CD4-positive, alpha-beta T cell treated with Interleukin-6 at 100 ng/mL for 8 hours (primary cell): Measurements from ENCODE around the gene PAGE2B.
"Not testable (repeated sequence)": the region's sequence is repeated elsewhere in the genome, so short reads cannot be mapped to it uniquely, and the experiment has no call there.

ENCODE experiments used
- DNase-seq: peaks from one replicate; pipeline ENCODE4 v3.0.0-alpha.2; 2020; ENCODE audit warnings: mixed read lengths, low spot score

Gene PAGE2B

GRCh38 chrX:55074851-55075467, at the start of gene PAGE2B:
Gene PAGE2B, plus strand, starts transcription at chrX:55075030. Its CDS starts 1,012 bp downstream, at chrX:55076042.
- DNase-seq, result no peak

GRCh38 chrX:55026143-55026542, 48.7 kb upstream of the PAGE2B start:
- DNase-seq, result no peak

- no peak for DNase-seq
These were observed 48.0 kb upstream of the PAGE2B start for GRCh38 chrX:55026840-55027239.

GRCh38 chrX:55028040-55028439, 46.8 kb upstream of the PAGE2B start:
- DNase-seq, result no peak

GRCh38 chrX:55028611-55029010, 46.2 kb upstream of the PAGE2B start:
- no peak for DNase-seq

- DNase-seq, result no peak
These were observed 45.5 kb upstream of the PAGE2B start for GRCh38 chrX:55029291-55029690.

- no peak for DNase-seq
These were observed 44.3 kb upstream of the PAGE2B start, which contains the start of gene ALAS2 for GRCh38 chrX:55030271-55031205. Gene ALAS2, minus strand, starts transcription at chrX:55030977. Its CDS starts 4,977 bp downstream, at chrX:55026000.

GRCh38 chrX:55033429-55033828, 41.4 kb upstream of the PAGE2B start:
- no peak for DNase-seq

- DNase-seq, result no peak
These were observed 35.4 kb upstream of the PAGE2B start for GRCh38 chrX:55039471-55039870.

GRCh38 chrX:55041514-55041913, 33.3 kb upstream of the PAGE2B start:
- DNase-seq, result no peak

- DNase-seq, result not testable (repeated sequence)
These were observed 24.2 kb upstream of the PAGE2B start for GRCh38 chrX:55050599-55050998.

- DNase-seq, result peak; percentile 53
These were observed 17.8 kb upstream of the PAGE2B start for GRCh38 chrX:55056820-55057674.

- DNase-seq, result peak; percentile 42
These were observed 17.1 kb upstream of the PAGE2B start for GRCh38 chrX:55057675-55058249.

GRCh38 chrX:55067180-55067579, 7.7 kb upstream of the PAGE2B start:
- not testable (repeated sequence) for DNase-seq

GRCh38 chrX:55072286-55072685, 2.5 kb upstream of the PAGE2B start:
- no peak for DNase-seq

- DNase-seq, result no peak
These were observed 14.1 kb downstream of the PAGE2B start, which contains the start of gene PAGE2 for GRCh38 chrX:55088795-55089489. Gene PAGE2, plus strand, starts transcription at chrX:55089018. Its CDS starts 1,003 bp downstream, at chrX:55090021.

GRCh38 chrX:55098691-55099090, 23.9 kb downstream of the PAGE2B start:
- no peak for DNase-seq

GRCh38 chrX:55099162-55099561, 24.3 kb downstream of the PAGE2B start:
- DNase-seq, result no peak

- DNase-seq, result no peak
These were observed 27.9 kb downstream of the PAGE2B start for GRCh38 chrX:55102754-55103153.

GRCh38 chrX:55107262-55107661, 32.4 kb downstream of the PAGE2B start:
- DNase-seq, result no peak

- DNase-seq, result no peak
These were observed 33.1 kb downstream of the PAGE2B start for GRCh38 chrX:55107911-55108310.
